HUES48 (cell line): Measurements from ENCODE around the gene KCNIP4.

ENCODE experiments used
- H3K27ac ChIP-seq: one replicate; pipeline ENCODE4 v1.7.0; 2013; ENCODE audit warnings: low read depth, low read length, inconsistent platforms
- H3K27me3 ChIP-seq: 2 replicates; pipeline ENCODE4 v1.6.1; 2013; ENCODE audit warnings: mild to moderate bottlenecking, low read length; ENCODE audit not compliant: control insufficient read depth, insufficient read depth
- H3K36me3 ChIP-seq: 2 replicates; pipeline ENCODE4 v1.6.1; 2013; ENCODE audit warnings: low read length; ENCODE audit not compliant: control insufficient read depth, insufficient read depth
- H3K4me1 ChIP-seq: 2 replicates; pipeline ENCODE4 v1.6.1; 2013; ENCODE audit warnings: mild to moderate bottlenecking, low read length; ENCODE audit not compliant: control insufficient read depth, insufficient read depth
- H3K4me3 ChIP-seq: 2 replicates; pipeline ENCODE4 v1.5.1; 2013; ENCODE audit warnings: mild to moderate bottlenecking, low read depth, low read length
- H3K9ac ChIP-seq: 2 replicates; pipeline ENCODE4 v1.6.1; 2013; ENCODE audit warnings: mild to moderate bottlenecking, low read depth, low read length, moderate library complexity
- H3K9me3 ChIP-seq: 2 replicates; pipeline ENCODE4 v1.6.1; 2013; ENCODE audit warnings: low read length; ENCODE audit not compliant: control insufficient read depth, insufficient read depth

Gene KCNIP4

GRCh38 chr4:21856301-21856700 lies 92.3 kb downstream of the KCNIP4 start:
- H3K27me3 ChIP-seq = no peaks in the 10 kb centered on the region
- no peak overlapping the region for H3K27ac ChIP-seq
- peaks cover 11% of the 10 kb centered on the region; the same call in 1 of the 2 replicates for H3K9me3 ChIP-seq
- no peaks in the 10 kb centered on the region for H3K36me3 ChIP-seq
- no peak overlapping the region for H3K9ac ChIP-seq
- no peak overlapping the region for H3K4me3 ChIP-seq
- H3K4me1 ChIP-seq = no peaks in the 10 kb centered on the region

GRCh38 chr4:21849077-21849476 lies 99.5 kb downstream of the KCNIP4 start:
- Histone ChIP-seq H3K36me3 (no peaks in the 10 kb centered on the region), H3K27me3 (no peaks in the 10 kb centered on the region), H3K9me3 (no peaks in the 10 kb centered on the region), H3K4me1 (peaks cover 9% of the 10 kb centered on the region; the same call in 1 of the 2 replicates), H3K27ac (no peak overlapping the region), H3K9ac (no peak overlapping the region), H3K4me3 (no peak overlapping the region)

GRCh38 chr4:21848021-21848420 lies 100.6 kb downstream of the KCNIP4 start:
- Histone ChIP-seq H3K4me1 (peaks cover 9% of the 10 kb centered on the region; the same call in 1 of the 2 replicates), H3K27me3 (no peaks in the 10 kb centered on the region), H3K36me3 (no peaks in the 10 kb centered on the region), H3K27ac (no peak overlapping the region), H3K4me3 (no peak overlapping the region), H3K9ac (no peak overlapping the region), H3K9me3 (no peaks in the 10 kb centered on the region)

GRCh38 chr4:21845663-21846062 lies 102.9 kb downstream of the KCNIP4 start:
- Histone ChIP-seq H3K27ac (no peak overlapping the region), H3K27me3 (no peaks in the 10 kb centered on the region), H3K9ac (no peak overlapping the region), H3K9me3 (no peaks in the 10 kb centered on the region), H3K4me3 (no peak overlapping the region), H3K4me1 (peaks cover 9% of the 10 kb centered on the region; the same call in 1 of the 2 replicates), H3K36me3 (no peaks in the 10 kb centered on the region)

GRCh38 chr4:21835712-21836111 lies 112.9 kb downstream of the KCNIP4 start:
- no peak overlapping the region for H3K4me3 ChIP-seq
- no peaks in the 10 kb centered on the region for H3K27me3 ChIP-seq
- no peaks in the 10 kb centered on the region for H3K36me3 ChIP-seq
- no peak overlapping the region for H3K9ac ChIP-seq
- no peaks in the 10 kb centered on the region for H3K4me1 ChIP-seq
- H3K9me3 ChIP-seq = peaks cover 4% of the 10 kb centered on the region; the same call in 1 of the 2 replicates
- H3K27ac ChIP-seq = no peak overlapping the region

- H3K9ac ChIP-seq = no peak overlapping the region
- H3K4me3 ChIP-seq = no peak overlapping the region
- no peaks in the 10 kb centered on the region for H3K4me1 ChIP-seq
- H3K27me3 ChIP-seq = no peaks in the 10 kb centered on the region
- no peak overlapping the region for H3K27ac ChIP-seq
- no peaks in the 10 kb centered on the region for H3K36me3 ChIP-seq
- peaks cover 4% of the 10 kb centered on the region; the same call in 1 of the 2 replicates for H3K9me3 ChIP-seq
Measured at GRCh38 chr4:21830272-21830671, 118.3 kb downstream of the KCNIP4 start.

- Histone ChIP-seq H3K27me3 (no peaks in the 10 kb centered on the region), H3K9ac (no peak overlapping the region), H3K36me3 (no peaks in the 10 kb centered on the region), H3K9me3 (peaks cover 4% of the 10 kb centered on the region; the same call in 1 of the 2 replicates), H3K4me3 (no peak overlapping the region), H3K27ac (no peak overlapping the region), H3K4me1 (no peaks in the 10 kb centered on the region)
Measured at GRCh38 chr4:21827575-21827974, 121.0 kb downstream of the KCNIP4 start.

GRCh38 chr4:21826071-21826470 lies 122.5 kb downstream of the KCNIP4 start:
- no peaks in the 10 kb centered on the region for H3K36me3 ChIP-seq
- no peak overlapping the region for H3K27ac ChIP-seq
- no peaks in the 10 kb centered on the region for H3K9me3 ChIP-seq
- no peaks in the 10 kb centered on the region for H3K4me1 ChIP-seq
- H3K27me3 ChIP-seq = no peaks in the 10 kb centered on the region
- H3K9ac ChIP-seq = no peak overlapping the region
- H3K4me3 ChIP-seq = no peak overlapping the region

GRCh38 chr4:21819086-21819485 lies 129.5 kb downstream of the KCNIP4 start:
- Histone ChIP-seq H3K27me3 (no peaks in the 10 kb centered on the region), H3K4me3 (no peak overlapping the region), H3K27ac (no peak overlapping the region), H3K9ac (no peak overlapping the region), H3K9me3 (peaks cover 12% of the 10 kb centered on the region), H3K4me1 (no peaks in the 10 kb centered on the region), H3K36me3 (no peaks in the 10 kb centered on the region)

- H3K27me3 ChIP-seq = no peaks in the 10 kb centered on the region
- H3K27ac ChIP-seq = no peak overlapping the region
- no peak overlapping the region for H3K4me3 ChIP-seq
- H3K4me1 ChIP-seq = no peaks in the 10 kb centered on the region
- H3K9ac ChIP-seq = no peak overlapping the region
- no peaks in the 10 kb centered on the region for H3K36me3 ChIP-seq
- peaks cover 12% of the 10 kb centered on the region for H3K9me3 ChIP-seq
Measured at GRCh38 chr4:21815651-21816377, 132.8 kb downstream of the KCNIP4 start.

- H3K9ac ChIP-seq = no peak overlapping the region
- peaks cover 7% of the 10 kb centered on the region for H3K9me3 ChIP-seq
- no peaks in the 10 kb centered on the region for H3K36me3 ChIP-seq
- no peak overlapping the region for H3K4me3 ChIP-seq
- no peaks in the 10 kb centered on the region for H3K27me3 ChIP-seq
- H3K4me1 ChIP-seq = no peaks in the 10 kb centered on the region
- no peak overlapping the region for H3K27ac ChIP-seq
Measured at GRCh38 chr4:21811565-21811964, 137.0 kb downstream of the KCNIP4 start.
